A673 (cell line): ENCODE measurements around the gene HIP1R. TPM values are rescaled to one million over a fixed set of nuclear protein-coding genes. Genes with fewer than 3 reads are reported as not detected.

Experiments
- BruUV-seq: library from RNA; stranded (reverse); fragments of 400-500 nt; replicated peaks from 2 replicates; lab custom pipeline; 2021; lab: Mats Ljungman, UMichigan
- CTCF ChIA-PET: fragments of 300-600 bp; sonication (Branson Sonifier 250); formaldehyde crosslinking; loops from one replicate; lab custom pipeline; 2022; ENCODE audit warnings: antibody characterized with exemption; lab: Charles Lee
- POLR2A ChIA-PET: fragments of 300-600 bp; sonication (Branson Sonifier 250); formaldehyde crosslinking; loops from one replicate; lab custom pipeline; 2022; ENCODE audit warnings: antibody characterized with exemption; ENCODE audit not compliant: low non-redundant PET; lab: Charles Lee
- DNase-seq: peaks from one replicate; pipeline ENCODE4 v3.0.0-alpha.2; 2015; ENCODE audit warnings: low spot score
- H3K27ac ChIP-seq: fragments of 200-600 bp; sonication (generic); 2 replicates; pipeline ENCODE4 v1.5.1; 2016; ENCODE audit warnings: mixed run types, low read depth, mild to moderate bottlenecking, mixed read lengths, antibody characterized with exemption, low read length; ENCODE audit not compliant: poor library complexity, severe bottlenecking
- H3K27me3 ChIP-seq: fragments of 200-600 bp; sonication (generic); replicated peaks from 2 replicates; pipeline ENCODE4 v1.6.1; 2017; ENCODE audit warnings: mixed run types, low read depth, mild to moderate bottlenecking, mixed read lengths, antibody characterized with exemption, low read length; ENCODE audit not compliant: insufficient read depth, poor library complexity
- H3K36me3 ChIP-seq: fragments of 200-600 bp; sonication (generic); 2 replicates; pipeline ENCODE4 v1.6.1; 2016; ENCODE audit warnings: mixed run types, mild to moderate bottlenecking, mixed read lengths, antibody characterized with exemption, low read length; ENCODE audit not compliant: insufficient read depth, poor library complexity, severe bottlenecking
- H3K4me1 ChIP-seq: fragments of 200-600 bp; sonication (generic); 2 replicates; pipeline ENCODE4 v1.6.1; 2017; ENCODE audit warnings: mixed run types, mild to moderate bottlenecking, mixed read lengths, antibody characterized with exemption, low read length; ENCODE audit not compliant: insufficient read depth, poor library complexity, severe bottlenecking
- H3K4me3 ChIP-seq: fragments of 200-600 bp; sonication (generic); 2 replicates; pipeline ENCODE4 v1.5.1; 2016; ENCODE audit warnings: low read depth, mixed run types, mild to moderate bottlenecking, mixed read lengths, low read length; ENCODE audit not compliant: poor library complexity, severe bottlenecking
- H3K9me3 ChIP-seq: fragments of 200-600 bp; sonication (generic); 2 replicates; pipeline ENCODE4 v1.6.1; 2016; ENCODE audit warnings: mixed run types, low read depth, mild to moderate bottlenecking, mixed read lengths, antibody characterized with exemption, low read length; ENCODE audit not compliant: poor library complexity, severe bottlenecking
- EZH2 ChIP-seq: fragments of 200-600 bp; sonication (generic); IDR thresholded peaks from 2 replicates; pipeline ENCODE4 v1.6.1; 2017; ENCODE audit warnings: borderline replicate concordance, low read depth, mild to moderate bottlenecking, mixed read lengths, antibody characterized with exemption, low read length; ENCODE audit not compliant: poor library complexity, severe bottlenecking
- intact Hi-C: fragments of 100-400 bp; cut with micrococcal nuclease; formaldehyde crosslinking; loops from one replicate; pipeline ENCODE4 v1.10.0; 2022; ENCODE audit not compliant: unreplicated experiment
- total RNA-seq: library from RNA; stranded (reverse); gene quantifications from 2 replicates; pipeline ENCODE4 v1.2.3, GENCODE V29; 2021
- TF ChIP-seq, protein P1 (sequence below): fragments of 300-800, 200-600 bp; sonication (generic); conservative IDR thresholded peaks from 2 replicates; pipeline ENCODE4 v1.5.1; 2017; ENCODE audit warnings: low read depth, mild to moderate bottlenecking, antibody characterized with exemption, low read length, moderate library complexity, mixed read lengths

Gene HIP1R
- total RNA-seq, 1 experiment from 2014 or later, result 30.4 TPM

DNA sequence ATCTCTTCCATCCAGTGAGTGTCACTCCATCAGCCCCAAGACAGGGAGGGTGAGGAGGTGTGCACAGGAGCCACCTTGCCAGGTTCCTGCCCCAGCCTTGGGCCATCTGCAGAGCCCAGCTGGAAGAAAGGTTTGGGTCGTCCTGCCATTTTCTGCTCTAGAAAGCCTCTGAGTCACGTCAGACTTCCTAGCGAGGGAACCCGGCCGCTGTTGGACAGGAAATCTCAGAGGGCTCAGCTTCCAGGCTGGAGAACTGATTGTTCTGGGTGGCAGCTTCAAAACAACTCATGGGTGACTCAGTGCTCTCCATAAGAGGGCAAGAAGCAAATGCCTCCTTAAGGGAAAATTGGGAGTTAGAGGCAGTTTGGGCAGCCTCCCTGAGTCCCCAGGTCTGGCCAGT, 16.6 kb downstream of the HIP1R start:
- Histone ChIP-seq H3K36me3 (no peaks in the 10 kb centered on the region), H3K27me3 (no peaks in the 10 kb centered on the region), H3K27ac (no peak overlapping the region), H3K4me3 (no peak overlapping the region), H3K4me1 (no peaks in the 10 kb centered on the region), H3K9me3 (no peaks in the 10 kb centered on the region)
- TF ChIP-seq, protein P1, sequence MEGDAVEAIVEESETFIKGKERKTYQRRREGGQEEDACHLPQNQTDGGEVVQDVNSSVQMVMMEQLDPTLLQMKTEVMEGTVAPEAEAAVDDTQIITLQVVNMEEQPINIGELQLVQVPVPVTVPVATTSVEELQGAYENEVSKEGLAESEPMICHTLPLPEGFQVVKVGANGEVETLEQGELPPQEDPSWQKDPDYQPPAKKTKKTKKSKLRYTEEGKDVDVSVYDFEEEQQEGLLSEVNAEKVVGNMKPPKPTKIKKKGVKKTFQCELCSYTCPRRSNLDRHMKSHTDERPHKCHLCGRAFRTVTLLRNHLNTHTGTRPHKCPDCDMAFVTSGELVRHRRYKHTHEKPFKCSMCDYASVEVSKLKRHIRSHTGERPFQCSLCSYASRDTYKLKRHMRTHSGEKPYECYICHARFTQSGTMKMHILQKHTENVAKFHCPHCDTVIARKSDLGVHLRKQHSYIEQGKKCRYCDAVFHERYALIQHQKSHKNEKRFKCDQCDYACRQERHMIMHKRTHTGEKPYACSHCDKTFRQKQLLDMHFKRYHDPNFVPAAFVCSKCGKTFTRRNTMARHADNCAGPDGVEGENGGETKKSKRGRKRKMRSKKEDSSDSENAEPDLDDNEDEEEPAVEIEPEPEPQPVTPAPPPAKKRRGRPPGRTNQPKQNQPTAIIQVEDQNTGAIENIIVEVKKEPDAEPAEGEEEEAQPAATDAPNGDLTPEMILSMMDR, result no peak
- TF ChIP-seq EZH2, result no peak
- CTCF ChIA-PET, result no interaction called here
- intact Hi-C loops, result no loop called here
- no TSS peak for BruUV-seq
- POLR2A ChIA-PET, result no interaction called here
- no peak for DNase-seq

DNA sequence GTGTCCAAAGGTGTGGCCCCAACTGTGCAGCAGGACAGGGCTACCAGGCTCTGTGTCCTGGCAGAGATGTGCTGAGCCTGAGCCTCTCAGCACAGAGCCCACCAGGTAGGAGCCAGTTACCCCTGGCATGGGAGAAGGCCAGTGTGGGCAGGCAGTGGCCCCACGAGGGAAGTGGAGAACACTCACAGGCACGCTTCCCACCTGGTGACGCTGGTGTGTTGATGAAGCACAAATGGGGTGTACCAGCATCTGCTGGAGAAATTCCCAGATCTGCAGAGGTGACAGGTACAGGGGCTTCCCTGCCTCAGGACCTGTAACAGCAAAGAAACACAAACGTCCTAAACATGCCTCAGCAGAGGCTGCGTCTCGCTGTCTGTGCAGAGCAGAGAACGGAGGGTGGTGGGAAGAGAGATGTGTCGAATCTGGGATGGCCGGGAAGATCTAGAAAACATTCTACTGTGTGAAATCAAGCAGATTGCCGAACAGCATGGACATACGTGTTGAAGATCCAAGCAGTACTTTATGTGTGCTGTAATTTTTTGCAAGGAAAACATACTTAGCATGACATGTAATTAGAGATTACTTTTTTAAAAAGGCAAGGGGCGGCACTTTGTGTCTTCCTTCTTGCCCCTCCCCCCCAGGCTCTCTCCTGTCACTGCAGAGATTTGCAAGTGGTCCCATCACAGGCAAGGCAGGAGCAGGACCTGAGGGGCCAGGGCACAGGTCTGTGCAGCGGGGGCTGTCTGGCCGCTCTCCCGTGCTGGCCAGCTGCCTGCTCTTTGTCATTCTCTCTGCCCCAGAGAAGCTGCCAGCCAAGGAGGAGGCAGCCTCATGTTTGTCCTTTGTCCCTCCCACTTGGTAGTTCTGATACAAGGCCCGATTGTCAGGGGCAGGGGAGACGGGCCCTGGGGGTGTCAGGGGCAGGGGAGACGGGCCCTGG, 17.3 kb downstream of the HIP1R start:
- Histone ChIP-seq H3K36me3 (no peaks in the 10 kb centered on the region), H3K9me3 (no peaks in the 10 kb centered on the region), H3K27me3 (no peaks in the 10 kb centered on the region), H3K4me1 (no peaks in the 10 kb centered on the region), H3K27ac (no peak overlapping the region), H3K4me3 (no peak overlapping the region)
- no TSS peak for BruUV-seq
- CTCF ChIA-PET, result no interaction called here
- POLR2A ChIA-PET, result no interaction called here
- no peak for TF ChIP-seq EZH2
- TF ChIP-seq, protein P1, result no peak
- DNase-seq, result no peak
- intact Hi-C loops, result no loop called here

DNA sequence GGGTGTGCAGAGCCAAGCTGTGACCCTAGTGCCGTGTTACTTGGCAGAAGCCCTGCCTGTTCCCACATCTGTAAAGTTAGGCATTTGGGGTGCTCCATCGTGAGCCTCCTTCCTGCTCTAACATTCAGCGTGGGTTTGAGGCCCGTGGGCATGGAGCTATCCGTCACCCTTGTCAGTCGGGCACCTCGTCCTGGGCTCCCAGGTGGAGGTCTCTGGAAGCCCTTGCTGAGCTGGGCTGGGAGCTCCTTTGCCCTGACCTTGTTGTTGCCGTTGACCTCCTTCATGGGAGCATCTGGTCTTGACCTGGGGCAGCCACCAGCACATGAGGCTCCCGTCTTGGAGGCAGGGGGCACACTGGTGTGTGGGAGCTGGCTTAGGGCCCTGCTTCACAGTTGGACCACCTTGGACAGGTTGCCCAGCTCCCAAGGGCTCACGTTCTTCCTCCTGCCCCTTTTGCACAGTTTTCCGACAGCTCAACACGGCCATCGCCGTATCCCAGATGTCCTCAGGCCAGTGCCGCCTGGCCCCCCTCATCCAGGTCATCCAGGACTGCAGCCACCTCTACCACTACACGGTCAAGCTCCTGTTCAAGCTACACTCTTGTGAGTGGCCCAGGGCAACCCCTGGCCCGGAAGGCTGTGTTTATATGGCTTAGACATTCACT, 18.5 kb downstream of the HIP1R start:
- CTCF ChIA-PET, result interaction anchor here (0.6 kb wide), 1 partner anchor 18 kb away, joined by 3 read pairs; the partner anchor contains the start of gene HIP1R
- POLR2A ChIA-PET, result no interaction called here
- TF ChIP-seq EZH2, result no peak
- TF ChIP-seq, protein P1, result no peak
- Histone ChIP-seq H3K27ac (no peak overlapping the region), H3K36me3 (no peaks in the 10 kb centered on the region), H3K4me1 (no peaks in the 10 kb centered on the region), H3K9me3 (no peaks in the 10 kb centered on the region), H3K4me3 (no peak overlapping the region), H3K27me3 (no peaks in the 10 kb centered on the region)
- intact Hi-C loops, result no loop called here
- BruUV-seq, result no TSS peak
- DNase-seq, result no peak
